Endothelial cell of hepatic sinusoid (primary cell): ENCODE data around the gene SLC4A2.

Experiments used
- in situ Hi-C: cut with HindIII; loops from 2 replicates; pipeline ENCODE4 v1.10.0; 2017; ENCODE audit warnings: low sequenced_read_pairs

The SLC4A2 gene

DNA sequence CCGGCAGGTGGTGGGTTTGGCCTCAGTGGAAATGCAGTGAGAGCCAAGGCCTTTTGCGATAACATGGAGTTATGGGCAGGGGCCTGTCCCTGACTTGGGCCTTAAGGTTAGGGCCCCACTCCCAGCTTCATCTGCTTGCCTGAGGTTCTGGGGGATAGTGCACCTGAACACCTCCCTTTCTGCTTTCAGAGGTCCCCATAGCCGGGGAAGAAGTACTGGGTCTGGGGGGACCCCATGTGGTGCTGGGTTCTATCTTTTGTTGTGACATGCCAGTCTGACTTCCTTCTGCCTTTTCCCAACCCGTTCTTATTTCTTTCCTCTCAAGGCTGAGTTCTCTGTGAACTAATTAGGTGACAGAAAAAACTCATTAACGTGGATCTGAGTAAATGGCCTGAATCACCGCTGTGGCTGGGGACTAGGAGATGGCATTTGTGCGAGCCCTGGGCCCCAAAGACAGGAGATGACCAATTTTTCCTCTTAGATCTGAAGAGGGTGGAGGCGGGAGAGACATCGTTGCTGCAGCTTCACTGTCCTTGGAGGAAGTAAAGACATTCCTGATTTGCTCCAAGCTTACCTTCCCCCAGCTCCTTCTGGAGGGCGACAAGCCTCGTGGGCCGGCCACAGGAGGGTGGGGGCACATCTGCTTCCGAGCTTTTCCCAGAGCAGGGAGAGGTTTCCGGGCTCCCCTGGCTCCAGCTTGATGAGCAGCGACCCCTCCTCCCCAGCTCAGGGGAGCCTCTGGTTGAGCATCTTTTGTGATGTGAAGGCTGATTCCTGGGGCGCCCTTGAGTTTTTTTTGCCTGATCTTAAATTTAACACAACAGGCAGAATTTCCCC is 28.8 kb downstream of the SLC4A2 start:
- in situ Hi-C loops, result loop anchor here (5.0 kb wide), 2 partner anchors 56 to 79 kb away; partner anchors contain the start of gene GBX1

DNA sequence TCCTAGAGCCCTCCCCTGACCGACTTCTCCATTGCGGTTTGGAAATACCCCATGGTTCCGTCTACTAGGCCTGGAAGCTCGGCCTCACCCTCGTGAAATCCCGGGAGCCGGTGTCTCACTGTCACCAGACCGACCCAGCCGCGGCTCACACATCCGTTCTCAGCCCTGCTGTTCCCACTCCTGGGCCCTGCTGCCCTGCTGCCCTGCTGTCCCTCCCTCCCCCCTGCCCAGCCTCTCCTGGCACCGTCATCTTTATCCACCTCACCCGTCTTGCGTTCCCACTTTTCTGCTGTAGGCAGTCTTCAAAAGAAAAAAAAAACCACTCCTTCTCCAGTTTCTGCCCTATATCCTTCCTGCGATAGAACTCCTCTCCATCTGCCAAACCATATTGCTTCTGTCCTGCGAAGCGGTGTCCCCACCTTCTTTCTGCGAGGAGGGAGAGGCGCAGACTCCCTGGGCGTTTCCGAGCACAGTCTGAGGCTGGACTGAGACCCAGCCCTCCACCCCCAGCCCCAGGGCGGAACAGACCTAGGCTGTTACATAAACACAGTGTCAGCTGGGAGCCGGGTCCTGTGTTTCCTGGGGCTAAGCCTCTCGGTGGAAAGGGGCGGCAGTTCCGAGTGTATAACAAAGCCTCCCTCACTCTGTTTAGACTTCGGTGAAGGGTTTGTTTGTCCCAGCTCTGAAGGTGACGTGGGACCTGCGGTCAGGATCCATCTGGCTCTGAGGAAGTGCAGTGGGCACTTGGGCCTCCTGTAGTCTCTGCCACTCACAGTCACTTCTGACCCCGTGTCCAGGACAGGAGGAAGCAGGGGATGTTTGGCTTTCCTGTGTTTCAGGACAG is 29.7 kb downstream of the SLC4A2 start:
- in situ Hi-C loops, result loop anchor here (5.0 kb wide), 2 partner anchors 57 to 78 kb away; partner anchors contain the start of gene GBX1

- in situ Hi-C loops, result loop anchor here (5.0 kb wide), 2 partner anchors 58 to 77 kb away; partner anchors contain the start of gene GBX1
These were observed 30.7 kb downstream of the SLC4A2 start for GRCh38 chr7:151089893-151090730.

GRCh38 chr7:151091003-151091402 is 31.6 kb downstream of the SLC4A2 start:
- in situ Hi-C loops, result no loop called here

DNA sequence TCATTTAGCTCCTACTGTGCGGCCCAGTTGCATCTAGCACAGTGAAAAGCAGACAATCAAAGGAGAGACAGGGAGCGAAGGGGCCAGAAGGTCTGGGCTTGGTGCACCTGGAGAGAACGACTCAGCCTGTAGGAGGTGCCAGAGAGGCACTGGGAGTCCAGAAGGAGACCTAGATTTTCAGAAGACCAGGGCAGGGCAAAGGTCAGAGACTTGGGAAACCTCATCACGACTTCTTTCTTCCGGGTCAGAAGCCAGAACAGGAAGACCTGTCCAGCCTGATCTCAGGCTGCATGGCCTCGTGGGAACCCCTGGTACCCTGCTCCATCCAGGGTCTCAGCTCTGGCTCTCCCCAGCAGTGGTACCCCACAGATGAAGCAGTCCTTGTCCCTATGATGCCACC is 32.0 kb downstream of the SLC4A2 start:
- in situ Hi-C loops, result no loop called here

DNA sequence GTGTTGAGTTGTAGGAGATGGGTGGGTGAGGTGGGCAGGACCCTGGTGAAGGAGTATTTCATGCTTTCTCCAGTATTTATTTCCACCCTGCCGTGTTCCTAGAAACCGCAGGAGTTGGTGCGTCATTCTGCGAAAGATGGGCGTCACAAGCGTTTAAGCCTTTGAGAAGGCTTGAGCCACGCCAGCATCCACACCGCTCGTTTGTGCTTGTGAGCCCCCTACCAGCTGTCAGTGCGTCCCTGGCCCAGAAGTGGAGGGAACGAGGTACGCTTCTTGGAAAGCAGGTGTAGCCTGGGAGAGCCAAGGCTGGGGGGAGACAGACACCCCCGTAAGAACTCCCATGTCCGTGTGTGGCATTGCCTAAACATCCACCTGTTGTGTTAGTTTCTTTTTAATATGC is 32.6 kb downstream of the SLC4A2 start:
- in situ Hi-C loops, result no loop called here

- in situ Hi-C loops, result no loop called here
These were observed 34.4 kb downstream of the SLC4A2 start for GRCh38 chr7:151093748-151094147.

DNA sequence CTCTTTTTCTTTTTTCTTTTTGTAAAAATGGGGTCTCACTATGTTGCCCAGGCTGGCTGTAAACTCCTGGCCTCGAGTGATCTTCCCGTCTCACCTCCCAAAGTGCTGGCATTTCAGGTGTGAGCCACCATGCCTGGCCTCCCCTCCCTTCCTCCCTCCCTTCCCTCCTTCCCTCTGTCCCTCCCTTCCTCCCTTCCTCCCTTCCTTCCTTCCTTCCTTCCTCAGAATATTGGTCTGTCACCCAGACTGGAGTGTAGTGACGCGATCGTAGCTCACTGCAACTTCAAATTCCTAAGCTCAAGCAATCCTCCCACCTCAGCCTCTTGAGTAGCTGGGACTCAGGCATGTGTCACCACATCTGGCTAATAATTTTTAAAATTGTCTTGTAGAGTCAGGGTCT is 35.3 kb downstream of the SLC4A2 start:
- in situ Hi-C loops, result no loop called here

- in situ Hi-C loops, result no loop called here
These were observed 35.9 kb downstream of the SLC4A2 start for GRCh38 chr7:151095123-151095797.

GRCh38 chr7:151095828-151096475 is 36.6 kb downstream of the SLC4A2 start:
- in situ Hi-C loops, result no loop called here

GRCh38 chr7:151099486-151100211 is 40.3 kb downstream of the SLC4A2 start:
- in situ Hi-C loops, result no loop called here

DNA sequence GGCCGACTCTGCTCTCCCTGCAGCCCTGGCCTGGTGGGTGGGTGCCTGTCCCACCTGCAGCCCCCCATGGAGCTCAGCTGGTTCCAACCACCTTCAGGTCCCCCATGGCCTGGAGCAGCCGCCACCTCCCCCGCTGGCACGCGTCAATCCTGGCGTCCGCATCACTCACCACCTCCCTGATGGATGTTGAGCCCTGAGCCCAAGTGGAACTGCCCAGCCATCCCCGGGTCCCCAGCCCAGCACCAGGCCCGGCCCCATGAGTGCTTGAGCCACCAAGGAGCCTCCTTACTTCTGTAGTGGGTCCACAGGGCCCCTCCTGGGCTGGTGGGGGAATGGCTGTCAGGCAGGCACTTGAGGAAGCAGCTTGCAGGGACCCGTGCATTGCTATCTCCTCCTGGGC is 41.5 kb downstream of the SLC4A2 start:
- in situ Hi-C loops, result no loop called here

DNA sequence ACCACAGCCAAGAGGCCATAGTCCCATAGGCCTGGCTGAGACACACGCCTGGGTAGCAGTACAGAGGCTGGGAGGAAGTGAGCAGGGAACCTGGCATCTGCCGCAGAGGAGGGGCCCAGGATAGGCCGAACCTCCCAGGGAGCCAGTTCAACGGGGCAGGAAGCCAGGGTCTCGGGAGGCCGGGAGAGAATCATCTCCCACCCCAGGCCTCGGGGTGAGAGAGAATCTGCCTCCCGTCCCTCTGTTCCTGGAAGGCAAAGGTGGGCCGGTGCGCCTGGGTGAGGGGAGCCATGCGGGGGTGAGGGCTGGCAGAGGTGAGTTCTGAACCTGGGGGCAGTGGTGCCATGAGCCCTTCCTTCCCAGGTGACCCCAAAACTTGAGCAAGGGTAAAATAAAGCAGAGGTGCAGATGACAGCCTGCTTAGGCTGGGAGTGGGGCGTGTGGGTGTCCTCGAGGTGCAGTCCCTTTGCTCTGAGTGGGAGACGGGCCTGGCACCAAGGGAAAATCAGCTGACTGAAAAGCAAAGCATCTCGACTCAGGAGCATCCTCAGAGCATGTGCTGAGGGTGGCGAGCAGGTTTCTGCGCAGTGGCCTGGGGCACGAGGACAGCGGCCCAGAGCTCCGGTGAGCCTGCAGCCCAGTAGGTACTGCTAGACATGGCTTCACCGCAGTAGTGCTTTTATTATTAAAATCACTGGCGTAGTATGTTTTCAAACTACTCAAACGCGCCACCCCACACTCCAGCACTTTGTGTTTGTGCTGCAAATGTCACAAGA is 42.4 kb downstream of the SLC4A2 start:
- in situ Hi-C loops, result no loop called here

DNA sequence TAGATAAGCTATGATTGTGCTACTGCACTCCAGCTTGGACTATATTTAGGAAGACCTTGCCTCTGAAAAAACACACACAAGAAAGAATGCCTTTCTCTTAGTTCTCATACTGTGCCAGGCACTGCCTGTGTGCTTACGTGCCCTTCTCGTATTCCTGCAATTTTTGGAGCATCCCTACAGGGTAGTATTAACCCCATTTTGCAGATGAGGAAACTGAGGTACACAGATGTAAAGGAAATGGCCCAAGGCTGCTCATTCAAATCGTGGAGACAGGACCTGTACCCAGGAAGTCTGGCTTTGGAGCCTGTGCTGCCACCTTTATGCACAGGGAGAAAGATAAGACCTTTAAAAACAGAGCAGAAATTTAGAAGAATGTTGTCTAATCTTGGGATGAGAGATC is 43.6 kb downstream of the SLC4A2 start:
- in situ Hi-C loops, result no loop called here

GRCh38 chr7:151103973-151104372 is 44.6 kb downstream of the SLC4A2 start:
- in situ Hi-C loops, result no loop called here

GRCh38 chr7:151104411-151105235 is 45.2 kb downstream of the SLC4A2 start:
- in situ Hi-C loops, result no loop called here

- in situ Hi-C loops, result no loop called here
These were observed 48.5 kb downstream of the SLC4A2 start for GRCh38 chr7:151107882-151108281.
